Stimulated activated CD4-positive, alpha-beta T cell treated with anti-CD3 and anti-CD28 coated beads, Interleukin-1b, Interleukin-23, amount 100 ng/mL, for 24 hours (primary cell): ENCODE results near the gene TP73.
A peak's percentile ranks its signal among the peaks of the same experiment; 100 is the strongest.

ENCODE experiments used
- DNase-seq, 4 experiments: peaks; one replicate each; pipeline ENCODE4 v3.0.0-alpha.2; 2020; ENCODE audit warnings: low read depth in 4 of 4, low spot score in 1 of 4

The TP73 gene

GRCh38 chr1:3705341-3705950 lies 53.1 kb downstream of the TP73 start:
- DNase-seq: no peak

GRCh38 chr1:3706651-3707297 lies 54.5 kb downstream of the TP73 start:
- DNase-seq: no peak

- DNase-seq: no peak
Measured at GRCh38 chr1:3707298-3707938, 55.1 kb downstream of the TP73 start.

GRCh38 chr1:3707939-3708328 lies 55.6 kb downstream of the TP73 start:
- no peak for DNase-seq

GRCh38 chr1:3708791-3709190 lies 56.5 kb downstream of the TP73 start:
- no peak for DNase-seq

- no peak for DNase-seq
Measured at GRCh38 chr1:3710251-3710650, 57.9 kb downstream of the TP73 start.

- DNase-seq: no peak
Measured at GRCh38 chr1:3711381-3711779, 59.1 kb downstream of the TP73 start.

GRCh38 chr1:3711780-3712451 lies 59.6 kb downstream of the TP73 start:
- DNase-seq: no peak

- DNase-seq: no peak
Measured at GRCh38 chr1:3712573-3713535, 60.5 kb downstream of the TP73 start.

- DNase-seq: no peak
Measured at GRCh38 chr1:3713840-3714239, 61.5 kb downstream of the TP73 start.

- DNase-seq: no peak
Measured at GRCh38 chr1:3714284-3714741, 62.0 kb downstream of the TP73 start.

GRCh38 chr1:3714814-3715213 lies 62.5 kb downstream of the TP73 start:
- DNase-seq: no peak

- DNase-seq: no peak
Measured at GRCh38 chr1:3716351-3716750, 64.0 kb downstream of the TP73 start.

- no peak for DNase-seq
Measured at GRCh38 chr1:3717041-3717714, 64.9 kb downstream of the TP73 start.

GRCh38 chr1:3717715-3718601 lies 65.6 kb downstream of the TP73 start:
- no peak for DNase-seq

- DNase-seq: no peak
Measured at GRCh38 chr1:3718764-3719163, 66.4 kb downstream of the TP73 start.

GRCh38 chr1:3721955-3722465 lies 69.7 kb downstream of the TP73 start:
- no peak for DNase-seq

GRCh38 chr1:3722846-3723245 lies 70.5 kb downstream of the TP73 start:
- no peak for DNase-seq

GRCh38 chr1:3724416-3725030 lies 72.2 kb downstream of the TP73 start:
- DNase-seq: peak; percentile 63 to 79 (median 74)
